Diencephalon (tissue), 1 donor: ENCODE data around the gene TBC1D3E. TPM values are rescaled to one million over a fixed set of nuclear protein-coding genes. Genes with fewer than 3 reads are reported as not detected.

Source experiments
- small RNA-seq: library from RNA; depleted of rRNA; stranded (forward); fragments of <200 nt; gene quantifications from one replicate; pipeline ENCODE3, GENCODE V24; 2014
- total RNA-seq: library from RNA; depleted of rRNA; stranded (reverse); fragments of >200 nt; gene quantifications from one replicate; pipeline ENCODE4 v1.2.3, GENCODE V29; 2014

The TBC1D3E gene
- not detected for total RNA-seq

GRCh38 chr17:38127651-38128050 lies at the start of gene TBC1D3E:
TBC1D3E (plus strand) TSS chr17:38127951; CDS start chr17:38129496, 1,545 bp downstream.

Small RNAs within 50 kb of the gene (small RNA-seq; reads per million reads assigned to genes)
- gene RF00019 = not detected
- gene RNA5SP526 = not detected

Other genes with a start within 250 kb of the TBC1D3E start
- not detected for gene TBC1D3K, start 203.5 kb upstream of the TBC1D3E start, total RNA-seq
- gene TBC1D3L, start 138.9 kb upstream of the TBC1D3E start, total RNA-seq = 4.6 TPM
- gene TBC1D3D, start 124.0 kb upstream of the TBC1D3E start, total RNA-seq = not detected
- 1.4 TPM for gene TBC1D3C, start 59.3 kb upstream of the TBC1D3E start, total RNA-seq
- not detected for gene TBC1D3, start 64.6 kb downstream of the TBC1D3E start, total RNA-seq
- 20.3 TPM for gene MRPL45, start 169.2 kb downstream of the TBC1D3E start, total RNA-seq
- gene GPR179, start 216.0 kb downstream of the TBC1D3E start, total RNA-seq = 4.6 TPM
- 44.1 TPM for gene SOCS7, start 223.9 kb downstream of the TBC1D3E start, total RNA-seq